Omental fat pad (tissue), 4 donors: ENCODE data around the gene CENPP. TPM values are rescaled to one million over a fixed set of nuclear protein-coding genes. Genes with fewer than 3 reads are reported as not detected.
A peak's percentile ranks its signal among the peaks of the same experiment; 100 is the strongest.

Source experiments
- ATAC-seq: fragments of 150-250 bp; one replicate; pipeline ENCODE4 v1.9.1; 2016; ENCODE audit warnings: mild to moderate bottlenecking, moderate library complexity; ENCODE audit not compliant: low FRiP score
- DNase-seq: peaks from one replicate; pipeline ENCODE4 v3.0.0-alpha.2; 2019; ENCODE audit warnings: low spot score
- CTCF ChIP-seq, 3 donors: fragments of 450-650 bp; IDR thresholded peaks; one replicate each; pipeline ENCODE4 v1.5.1; 2016 to 2017; ENCODE audit warnings: antibody characterized with exemption in 3 of 3, mild to moderate bottlenecking in 3 of 3, moderate library complexity in 2 of 3
- total RNA-seq, 4 donors: library from RNA; depleted of rRNA; stranded (reverse); fragments of >200 nt; gene quantifications; one replicate each; pipeline ENCODE4 v1.1.0, GENCODE V29; 2016

The CENPP gene
- total RNA-seq, 4 donors from 2014 or later, result 1.2 to 7.0 (median 5.6) TPM

DNA sequence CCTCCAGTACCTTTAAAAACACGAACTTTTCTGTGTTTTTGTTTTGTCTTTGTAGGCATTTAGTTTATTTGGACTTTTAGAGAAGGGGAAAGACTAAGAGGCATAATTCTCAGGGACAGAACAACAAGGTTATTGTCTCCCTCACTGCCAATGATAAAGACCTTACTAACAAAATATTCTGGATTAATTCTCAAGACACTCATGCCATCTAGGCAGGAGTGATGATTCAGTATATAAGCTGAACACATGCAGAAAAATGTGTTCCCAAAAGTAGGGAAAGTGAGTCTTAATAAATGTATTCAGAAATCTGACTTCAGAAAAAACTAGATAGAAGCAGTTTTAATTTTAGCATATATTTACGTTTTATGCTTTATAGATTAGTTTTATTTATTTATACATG, 173.9 kb downstream of the CENPP start:
- ATAC-seq, result no peak
- no peak for DNase-seq
- TF ChIP-seq CTCF (IDR thresholded peaks at IDR 0.05), result no peak

- ATAC-seq, result no peak
- TF ChIP-seq CTCF (IDR thresholded peaks at IDR 0.05), result no peak
Observed at GRCh38 chr9:92500725-92501124, 175.0 kb downstream of the CENPP start.

GRCh38 chr9:92501671-92502393, 176.1 kb downstream of the CENPP start:
- no peak for DNase-seq
- no peak for TF ChIP-seq CTCF (IDR thresholded peaks at IDR 0.05)
- peak; percentile 55 for ATAC-seq

More at GRCh38 chr9:92500725-92501124, 175.0 kb downstream of the CENPP start:
- no peak for DNase-seq

DNA sequence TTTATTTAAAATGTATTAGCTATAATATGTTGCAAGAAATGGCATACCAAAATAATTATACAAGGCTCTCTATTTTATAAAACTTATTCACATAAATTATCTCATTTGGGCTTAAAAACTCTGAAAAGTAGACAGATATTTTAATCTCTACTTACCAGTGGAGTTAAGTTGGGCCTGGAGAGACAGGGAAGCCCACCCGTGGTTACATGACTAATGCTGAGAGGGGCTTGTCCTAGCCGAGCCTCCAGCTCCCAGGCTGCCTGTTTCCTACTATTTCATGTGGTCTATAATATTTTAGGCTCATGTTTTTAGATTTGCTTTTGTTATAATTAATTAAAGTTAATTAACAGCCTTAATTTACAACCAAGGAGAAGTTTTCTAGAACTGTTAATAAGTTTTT, 177.4 kb downstream of the CENPP start:
- ATAC-seq, result no peak
- no peak for TF ChIP-seq CTCF (IDR thresholded peaks at IDR 0.05)

GRCh38 chr9:92504881-92505280, 179.1 kb downstream of the CENPP start:
- ATAC-seq (no peak), DNase-seq (no peak)
- TF ChIP-seq CTCF (IDR thresholded peaks at IDR 0.05), result no peak

More for the DNA sequence above, 177.4 kb downstream of the CENPP start:
- no peak for DNase-seq

DNA sequence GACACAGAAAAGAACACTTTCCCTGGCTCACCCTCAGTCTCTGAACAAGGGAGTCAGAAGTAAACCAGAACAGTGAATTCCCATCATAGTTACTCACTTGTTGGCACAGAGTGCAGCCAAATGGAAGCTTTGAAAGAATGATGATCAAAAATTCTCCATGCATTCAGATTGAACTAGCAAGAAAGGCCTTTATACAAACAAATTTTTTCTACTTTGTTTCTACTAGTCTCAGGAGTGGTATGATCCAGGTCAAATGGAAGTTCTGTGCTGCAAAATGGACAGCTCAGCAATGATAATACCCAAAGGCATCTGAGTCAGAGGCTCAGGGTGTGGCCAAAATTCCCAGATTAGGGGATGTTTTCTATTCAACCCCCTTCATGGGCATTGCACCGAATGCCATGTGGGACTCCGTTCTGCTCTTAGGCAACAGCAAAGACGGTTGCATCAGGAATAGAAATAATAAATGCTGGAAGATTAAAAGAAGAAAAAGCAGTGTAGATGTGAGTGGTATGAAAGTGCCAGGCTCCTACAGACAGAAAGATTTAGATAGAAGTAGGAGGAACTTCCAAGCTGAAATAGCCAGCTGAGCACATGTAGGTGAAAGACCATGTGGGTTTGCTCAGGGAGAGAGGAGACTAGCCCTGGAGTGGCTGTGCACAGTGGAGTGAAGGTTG, 180.6 kb downstream of the CENPP start:
- no peak for TF ChIP-seq CTCF (IDR thresholded peaks at IDR 0.05)
- ATAC-seq (peak; percentile 93), DNase-seq (peak; percentile 42)

DNA sequence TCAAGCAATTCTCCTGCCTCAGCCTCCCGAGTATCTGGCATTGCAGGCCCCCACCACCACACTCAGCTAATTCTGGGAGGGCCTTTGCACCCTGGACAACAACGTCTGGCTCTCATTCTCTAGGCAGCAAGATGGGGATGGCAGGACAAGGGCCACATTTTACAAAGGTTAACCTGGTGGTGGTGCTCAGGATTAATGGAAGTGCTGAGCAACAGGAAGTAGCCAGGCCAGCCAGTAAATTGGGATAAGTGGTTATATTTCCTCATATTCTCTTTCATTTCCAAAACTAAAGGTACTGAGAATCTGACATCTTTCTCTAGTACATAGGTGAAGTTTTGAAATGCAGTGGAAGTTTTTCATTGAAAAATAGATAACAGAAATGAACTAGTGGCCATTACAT, 181.3 kb downstream of the CENPP start:
- no peak for TF ChIP-seq CTCF (IDR thresholded peaks at IDR 0.05)
- ATAC-seq, result no peak

More for the DNA sequence above, 181.3 kb downstream of the CENPP start:
- DNase-seq, result no peak
